Endothelial cell of umbilical vein (primary cell): Measurements from ENCODE around the gene BCL11A. TPM values are rescaled to one million over a fixed set of nuclear protein-coding genes. Genes with fewer than 3 reads are reported as not detected.

ENCODE experiments used
- BruUV-seq: library from RNA; stranded (reverse); fragments of 400-500 nt; replicated peaks from 2 replicates; lab custom pipeline; 2021; lab: Mats Ljungman, UMichigan
- CTCF ChIA-PET: fragments of 300-600, 350-600 bp; sonication (Branson Sonifier 250); formaldehyde crosslinking; loops from one replicate; lab custom pipeline; 2021; ENCODE audit warnings: antibody characterized with exemption, inconsistent platforms; lab: Charles Lee
- POLR2A ChIA-PET: fragments of 300-600, 350-600 bp; sonication (Branson Sonifier 250); formaldehyde crosslinking; loops from one replicate; lab custom pipeline; 2021; ENCODE audit warnings: antibody characterized with exemption, inconsistent platforms; lab: Charles Lee
- DNase-seq: peaks from one replicate; pipeline ENCODE4 v3.0.0-alpha.2; 2011; ENCODE audit warnings: low read depth, low spot score
- FAIRE-seq: peaks from 2 replicates; lab custom pipeline; 2011; peaks lifted over from hg19 to GRCh38; lab: Jason Lieb, UNC
- H2AFZ ChIP-seq: 2 replicates; pipeline ENCODE4 v1.6.0; 2012; ENCODE audit warnings: low read depth, low read length, control low read depth, inconsistent platforms
- H3K27ac ChIP-seq: 2 replicates; pipeline ENCODE4 v1.5.1; 2011; ENCODE audit warnings: low read depth, mild to moderate bottlenecking, control low read depth, low read length, moderate library complexity; ENCODE audit not compliant: insufficient read depth
- H3K27me3 ChIP-seq, 2 experiments: 2 replicates each; pipeline versions ENCODE4 v1.6.0 to v1.6.1; 2011; ENCODE audit warnings: low read length in 2 of 2, mixed read lengths in 1 of 2; ENCODE audit not compliant: control insufficient read depth in 2 of 2, insufficient read depth in 2 of 2
- H3K36me3 ChIP-seq, 2 experiments: 2 replicates in 1 of 2; 3 replicates in 1 of 2; pipeline ENCODE4 v1.5.1; 2011; ENCODE audit warnings: low read length in 2 of 2, mild to moderate bottlenecking in 1 of 2, moderate library complexity in 1 of 2; ENCODE audit not compliant: control insufficient read depth in 2 of 2, insufficient read depth in 2 of 2; ENCODE audit errors: extremely low read depth in 1 of 2
- H3K4me1 ChIP-seq: 3 replicates; pipeline ENCODE4 v1.5.1; 2011; ENCODE audit warnings: mild to moderate bottlenecking, low read length; ENCODE audit not compliant: control insufficient read depth, insufficient read depth; ENCODE audit errors: extremely low read depth
- H3K4me2 ChIP-seq: 2 replicates; pipeline ENCODE4 v1.6.1; 2011; ENCODE audit warnings: low read length, control low read depth, mixed read lengths; ENCODE audit not compliant: insufficient read depth
- H3K4me3 ChIP-seq, 3 experiments: fragments of 200-600 bp in 1 of 3; sonication (generic), shearing (Covaris generic) in 1 of 3; replicated peaks in 1 of 3; 2 replicates each; pipeline ENCODE4 v1.5.1; 2011 to 2016; ENCODE audit warnings: control low read depth in 3 of 3, low read length in 3 of 3, mild to moderate bottlenecking in 2 of 3, inconsistent platforms in 1 of 3, low read depth in 1 of 3, moderate library complexity in 1 of 3; ENCODE audit not compliant: insufficient read depth in 1 of 3
- H3K79me2 ChIP-seq: 2 replicates; pipeline ENCODE4 v1.6.0; 2012; ENCODE audit warnings: low read length, inconsistent platforms; ENCODE audit not compliant: control insufficient read depth, insufficient read depth
- H3K9ac ChIP-seq: replicated peaks from 2 replicates; pipeline ENCODE3; 2011; ENCODE audit warnings: low read length, control low read depth; ENCODE audit not compliant: insufficient read depth; ENCODE audit errors: extremely low read depth
- H3K9me1 ChIP-seq: replicated peaks from 3 replicates; pipeline ENCODE4 v1.6.0; 2011; ENCODE audit warnings: mild to moderate bottlenecking, low read length; ENCODE audit not compliant: control insufficient read depth, insufficient read depth; ENCODE audit errors: extremely low read depth
- H3K9me3 ChIP-seq: replicated peaks from 2 replicates; pipeline ENCODE4 v1.5.1; 2012; ENCODE audit warnings: low read length, inconsistent platforms; ENCODE audit not compliant: control insufficient read depth, insufficient read depth
- H4K20me1 ChIP-seq: replicated peaks from 2 replicates; pipeline ENCODE3; 2011; ENCODE audit warnings: mild to moderate bottlenecking, low read length; ENCODE audit not compliant: control insufficient read depth, insufficient read depth; ENCODE audit errors: extremely low read depth
- EZH2 ChIP-seq: IDR thresholded peaks from 2 replicates; pipeline ENCODE4 v1.6.1; 2012; ENCODE audit warnings: borderline replicate concordance, low read depth, mild to moderate bottlenecking, moderate library complexity, low read length, inconsistent platforms; ENCODE audit not compliant: severe bottlenecking
- FOS ChIP-seq: IDR thresholded peaks from 2 replicates; pipeline ENCODE4 v1.6.1; 2011; ENCODE audit warnings: mild to moderate bottlenecking, low read length, moderate library complexity, borderline replicate concordance; ENCODE audit not compliant: insufficient read depth
- GATA2 ChIP-seq: IDR thresholded peaks from 2 replicates; pipeline ENCODE4 v1.7.0; 2011; ENCODE audit warnings: low read depth, mild to moderate bottlenecking, moderate library complexity, mixed read lengths, low read length; ENCODE audit not compliant: insufficient read length, insufficient read depth
- JUN ChIP-seq: IDR thresholded peaks from 2 replicates; pipeline ENCODE4 v1.6.1; 2011; ENCODE audit warnings: borderline replicate concordance, low read depth; ENCODE audit not compliant: insufficient read length, insufficient read depth
- MAX ChIP-seq: IDR thresholded peaks from 2 replicates; pipeline ENCODE4 v1.6.1; 2011; ENCODE audit not compliant: insufficient read depth, insufficient read length
- MYC ChIP-seq: IDR thresholded peaks from one replicate; pipeline ENCODE4 v1.6.1; 2011; ENCODE audit warnings: mild to moderate bottlenecking, low read depth, low read length
- POLR2A ChIP-seq: IDR thresholded peaks from 2 replicates; pipeline ENCODE4 v1.6.1; 2012; ENCODE audit warnings: low read depth, mild to moderate bottlenecking, control low read depth, low read length
- POLR2AphosphoS5 ChIP-seq: IDR thresholded peaks from 2 replicates; pipeline ENCODE4 v1.6.1; 2012; ENCODE audit warnings: low read depth, mild to moderate bottlenecking, control low read depth, low read length, moderate library complexity; ENCODE audit not compliant: insufficient read depth
- dilution Hi-C: fragments of 300-500 bp; cut with MboI; formaldehyde crosslinking; loops from one replicate; pipeline ENCODE4 v1.15.0; 2019; ENCODE audit warnings: low sequenced_read_pairs; ENCODE audit not compliant: extremely low pct_ligation_motif_present
- intact Hi-C: fragments of 100-400 bp; cut with micrococcal nuclease; formaldehyde crosslinking; loops from one replicate; pipeline ENCODE4 v1.10.0; 2022
- polyA plus RNA-seq, 4 experiments: library from polyadenylated mRNA; depleted of rRNA in 3 of 4; stranded (reverse) in 3 of 4; unstranded in 1 of 4; fragments of >200 nt; gene quantifications; 2 replicates each; pipeline versions ENCODE4 v1.2.1 to v1.2.3, GENCODE V29; 2011 to 2012; ENCODE audit warnings: missing spikeins in 1 of 4
- total RNA-seq: library from RNA; stranded (reverse); gene quantifications from 2 replicates; pipeline ENCODE4 v1.2.3, GENCODE V29; 2021
- TF ChIP-seq, protein P1 (sequence below), 2 donors: IDR thresholded peaks; 1 replicate in 1 of 2; 2 replicates in 1 of 2; pipeline ENCODE4 v1.5.1; 2011; ENCODE audit warnings: low read length in 2 of 2, mild to moderate bottlenecking in 2 of 2, moderate library complexity in 2 of 2, control low read depth in 1 of 2, inconsistent platforms in 1 of 2, low read depth in 1 of 2; ENCODE audit not compliant: insufficient read depth in 1 of 2; ENCODE audit errors: extremely low read depth in 1 of 2

BCL11A gene
- total and polyA plus RNA-seq, 2 donors (not counting 3 experiments of a cell fraction or from before 2014, with no cell fraction given) = 0.12 to 0.88 TPM

DNA sequence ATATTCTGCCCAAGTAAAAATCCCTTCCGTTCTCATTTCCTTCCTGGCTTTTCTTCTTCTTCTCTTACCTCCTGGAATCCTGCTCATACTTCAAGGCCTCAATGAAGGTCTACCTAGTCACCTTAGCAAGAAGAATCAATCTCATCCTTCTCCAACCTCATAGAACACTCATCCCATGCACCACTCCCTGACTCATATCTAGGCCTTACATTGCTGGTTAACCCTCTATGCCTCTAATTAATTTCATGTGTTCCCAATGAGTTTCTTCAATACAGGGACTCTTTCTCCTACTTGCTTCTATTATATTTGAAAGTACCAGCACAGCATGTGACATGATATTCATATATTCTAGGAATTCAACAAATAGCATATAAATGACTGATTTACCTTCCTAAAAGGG, 63.0 kb downstream of the BCL11A start:
- no peaks in the 10 kb centered on the region for H3K36me3 ChIP-seq
- BruUV-seq = no TSS peak
- ChIA-PET POLR2A (no interaction called here), CTCF (no interaction called here)
- no peaks in the 10 kb centered on the region for H3K79me2 ChIP-seq
- H3K4me2 ChIP-seq = no peak overlapping the region
- no peaks in the 10 kb centered on the region for H4K20me1 ChIP-seq
- H3K27ac ChIP-seq = no peak overlapping the region
- dilution Hi-C loops (no loop called here), intact Hi-C loops (no loop called here)
- no peak overlapping the region for H2AFZ ChIP-seq
- H3K27me3 ChIP-seq = no peaks in the 10 kb centered on the region
- no peaks in the 10 kb centered on the region for H3K9me3 ChIP-seq
- no peaks in the 10 kb centered on the region for H3K9me1 ChIP-seq
- no peak overlapping the region for H3K9ac ChIP-seq
- no peak for DNase-seq
- FAIRE-seq = no peak
- no peaks in the 10 kb centered on the region for H3K4me1 ChIP-seq
- no peak for TF ChIP-seq JUN
- TF ChIP-seq EZH2 = no peak
- TF ChIP-seq FOS = no peak
- no peak for TF ChIP-seq GATA2
- no peak for TF ChIP-seq MAX
- no peak for TF ChIP-seq MYC
- TF ChIP-seq, protein P1, sequence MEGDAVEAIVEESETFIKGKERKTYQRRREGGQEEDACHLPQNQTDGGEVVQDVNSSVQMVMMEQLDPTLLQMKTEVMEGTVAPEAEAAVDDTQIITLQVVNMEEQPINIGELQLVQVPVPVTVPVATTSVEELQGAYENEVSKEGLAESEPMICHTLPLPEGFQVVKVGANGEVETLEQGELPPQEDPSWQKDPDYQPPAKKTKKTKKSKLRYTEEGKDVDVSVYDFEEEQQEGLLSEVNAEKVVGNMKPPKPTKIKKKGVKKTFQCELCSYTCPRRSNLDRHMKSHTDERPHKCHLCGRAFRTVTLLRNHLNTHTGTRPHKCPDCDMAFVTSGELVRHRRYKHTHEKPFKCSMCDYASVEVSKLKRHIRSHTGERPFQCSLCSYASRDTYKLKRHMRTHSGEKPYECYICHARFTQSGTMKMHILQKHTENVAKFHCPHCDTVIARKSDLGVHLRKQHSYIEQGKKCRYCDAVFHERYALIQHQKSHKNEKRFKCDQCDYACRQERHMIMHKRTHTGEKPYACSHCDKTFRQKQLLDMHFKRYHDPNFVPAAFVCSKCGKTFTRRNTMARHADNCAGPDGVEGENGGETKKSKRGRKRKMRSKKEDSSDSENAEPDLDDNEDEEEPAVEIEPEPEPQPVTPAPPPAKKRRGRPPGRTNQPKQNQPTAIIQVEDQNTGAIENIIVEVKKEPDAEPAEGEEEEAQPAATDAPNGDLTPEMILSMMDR (IDR thresholded peaks at IDR 0.05; ENCODE audit: extremely low read depth in 1 of 2, insufficient read depth in 1 of 2, low read depth in 1 of 2, low read length in 2 of 2) = no peak
- no peak for TF ChIP-seq POLR2AphosphoS5
- no peak for TF ChIP-seq POLR2A
- no peak overlapping the region for H3K4me3 ChIP-seq
